ENCODE measurements around the gene IQSEC1. TPM values are rescaled to one million over a fixed set of nuclear protein-coding genes. Genes with fewer than 3 reads are reported as not detected.

IQSEC1 gene
- total RNA-seq, 1 experiment from 2014 or later, result 28.1 TPM

DNA sequence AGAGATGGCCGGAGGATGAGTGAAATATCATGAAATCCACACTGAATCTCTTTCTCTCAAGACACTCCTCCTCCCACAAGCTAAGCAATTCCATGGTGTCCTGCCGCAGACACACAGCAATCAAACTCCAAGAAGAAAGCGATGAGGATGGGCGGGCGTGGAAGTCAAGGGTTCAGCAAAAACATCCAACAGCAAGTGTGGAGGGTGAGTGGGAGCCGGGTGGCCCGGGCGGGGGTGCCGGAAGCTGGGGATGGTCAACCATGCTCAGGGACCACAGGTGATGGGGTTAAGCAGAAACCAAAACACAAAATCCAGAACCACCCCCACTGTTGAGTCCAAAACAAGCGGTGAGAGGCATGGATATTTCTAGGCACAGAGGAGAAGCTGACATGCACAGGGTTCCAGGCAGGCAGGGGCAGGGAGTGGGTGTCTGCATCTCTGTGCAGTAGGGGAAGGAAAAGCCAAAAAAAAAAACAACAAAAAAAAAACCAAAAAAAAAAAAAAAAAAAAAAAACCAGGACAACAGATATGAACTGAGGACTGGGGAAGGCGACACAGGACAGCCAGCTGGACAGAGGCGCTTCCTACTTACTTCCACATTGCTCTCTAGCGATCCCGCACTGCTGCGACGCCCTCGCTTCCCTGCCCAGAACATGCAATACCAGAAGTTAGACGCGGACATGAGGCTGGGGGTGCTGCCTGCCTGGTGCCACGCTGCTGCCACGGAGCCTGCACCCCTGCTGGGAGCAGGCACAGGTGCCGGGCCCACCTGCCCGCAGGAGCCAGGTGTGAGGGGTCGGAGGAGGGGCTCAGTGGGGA is 170.8 kb downstream of the IQSEC1 start (continued):
- TF ChIP-seq, protein P1, sequence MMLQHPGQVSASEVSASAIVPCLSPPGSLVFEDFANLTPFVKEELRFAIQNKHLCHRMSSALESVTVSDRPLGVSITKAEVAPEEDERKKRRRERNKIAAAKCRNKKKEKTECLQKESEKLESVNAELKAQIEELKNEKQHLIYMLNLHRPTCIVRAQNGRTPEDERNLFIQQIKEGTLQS (IDR thresholded peaks at IDR 0.05), result no peak
- TF ChIP-seq SIN3A (IDR thresholded peaks at IDR 0.05; ENCODE audit: low read depth), result no peak
- TF ChIP-seq YY1 (IDR thresholded peaks at IDR 0.05; ENCODE audit: extremely low read depth, insufficient replicate concordance, low read depth, low read length), result no peak
- no peak for TF ChIP-seq EZH2phosphoT487 (IDR thresholded peaks at IDR 0.05; ENCODE audit: borderline replicate concordance)
- TF ChIP-seq POLR2AphosphoS5 (IDR thresholded peaks at IDR 0.05; ENCODE audit: low read depth, low read length), result no peak
- TF ChIP-seq JUND (IDR thresholded peaks at IDR 0.05), result no peak

DNA sequence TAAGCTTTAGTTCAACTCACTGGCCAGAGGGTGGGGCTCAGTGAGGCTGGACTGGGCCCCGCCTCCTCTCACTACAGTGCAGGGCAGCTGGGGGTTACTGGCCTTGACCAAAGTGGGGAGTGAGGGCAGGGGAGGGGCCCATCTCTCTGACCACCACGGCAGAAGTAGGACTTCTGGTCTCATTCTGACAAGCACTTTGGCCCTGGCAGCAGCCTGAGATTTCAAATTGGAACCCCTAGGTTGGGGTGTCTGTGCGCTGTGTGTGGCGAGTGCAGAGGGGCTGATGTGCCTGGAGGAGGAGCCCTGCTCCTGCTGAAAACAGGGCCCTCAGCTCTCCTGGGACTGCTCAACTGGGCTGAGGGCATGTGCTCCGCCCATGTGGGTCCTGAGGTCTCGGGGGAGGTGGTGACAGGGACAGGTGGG is 171.6 kb downstream of the IQSEC1 start:
- Histone ChIP-seq H3K9me2 (ENCODE audit: insufficient read depth) (no peaks in the 10 kb centered on the region), H3K4me2 (ENCODE audit: low read length) (no peak overlapping the region), H3K4me3 (replicated peaks in 1 of 2; ENCODE audit: low read depth in 1 of 2, low read length in 2 of 2) (no peak overlapping the region), H3K9me3 (ENCODE audit: control insufficient read depth in 1 of 2, insufficient read depth in 1 of 2, low read depth in 1 of 2, low read length in 2 of 2) (no peaks in the 10 kb centered on the region), H4K20me1 (ENCODE audit: insufficient read depth) (no peaks in the 10 kb centered on the region), H3K27ac (ENCODE audit: low read depth, low read length) (no peak overlapping the region), H3K36me3 (ENCODE audit: control insufficient read depth in 1 of 2, insufficient read depth in 2 of 2, low read length in 2 of 2) (peaks cover 0 to 2% of the 10 kb centered on the region in 2 experiments; a peak in 1 of 4 replicates), H3K9ac (ENCODE audit: low read length) (no peak overlapping the region), H3K27me3 (ENCODE audit: insufficient read depth, low read length) (no peaks in the 10 kb centered on the region), H3K79me2 (ENCODE audit: insufficient read depth, low read length) (no peaks in the 10 kb centered on the region), H2AFZ (ENCODE audit: low read depth, low read length, poor library complexity, severe bottlenecking) (no peak overlapping the region), H3K4me1 (ENCODE audit: control insufficient read depth in 1 of 2, insufficient read depth in 2 of 2, low read length in 2 of 2) (no peaks in the 10 kb centered on the region)
- RAD21 ChIA-PET (ENCODE audit: low non-redundant PET in 1 of 2, low total read pairs in 2 of 2, uncharacterized antibody in 2 of 2, unreplicated experiment in 2 of 2), result no interaction called here
- CTCF ChIA-PET, result no interaction called here
- POLR2A ChIA-PET, result no interaction called here
- intact Hi-C loops (cut with micrococcal nuclease), result no loop called here
- TF ChIP-seq, protein P2, sequence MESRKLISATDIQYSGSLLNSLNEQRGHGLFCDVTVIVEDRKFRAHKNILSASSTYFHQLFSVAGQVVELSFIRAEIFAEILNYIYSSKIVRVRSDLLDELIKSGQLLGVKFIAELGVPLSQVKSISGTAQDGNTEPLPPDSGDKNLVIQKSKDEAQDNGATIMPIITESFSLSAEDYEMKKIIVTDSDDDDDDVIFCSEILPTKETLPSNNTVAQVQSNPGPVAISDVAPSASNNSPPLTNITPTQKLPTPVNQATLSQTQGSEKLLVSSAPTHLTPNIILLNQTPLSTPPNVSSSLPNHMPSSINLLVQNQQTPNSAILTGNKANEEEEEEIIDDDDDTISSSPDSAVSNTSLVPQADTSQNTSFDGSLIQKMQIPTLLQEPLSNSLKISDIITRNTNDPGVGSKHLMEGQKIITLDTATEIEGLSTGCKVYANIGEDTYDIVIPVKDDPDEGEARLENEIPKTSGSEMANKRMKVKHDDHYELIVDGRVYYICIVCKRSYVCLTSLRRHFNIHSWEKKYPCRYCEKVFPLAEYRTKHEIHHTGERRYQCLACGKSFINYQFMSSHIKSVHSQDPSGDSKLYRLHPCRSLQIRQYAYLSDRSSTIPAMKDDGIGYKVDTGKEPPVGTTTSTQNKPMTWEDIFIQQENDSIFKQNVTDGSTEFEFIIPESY (IDR thresholded peaks at IDR 0.05; ENCODE audit: extremely low read depth, insufficient replicate concordance, low read length), result no peak
- TF ChIP-seq, protein P3, sequence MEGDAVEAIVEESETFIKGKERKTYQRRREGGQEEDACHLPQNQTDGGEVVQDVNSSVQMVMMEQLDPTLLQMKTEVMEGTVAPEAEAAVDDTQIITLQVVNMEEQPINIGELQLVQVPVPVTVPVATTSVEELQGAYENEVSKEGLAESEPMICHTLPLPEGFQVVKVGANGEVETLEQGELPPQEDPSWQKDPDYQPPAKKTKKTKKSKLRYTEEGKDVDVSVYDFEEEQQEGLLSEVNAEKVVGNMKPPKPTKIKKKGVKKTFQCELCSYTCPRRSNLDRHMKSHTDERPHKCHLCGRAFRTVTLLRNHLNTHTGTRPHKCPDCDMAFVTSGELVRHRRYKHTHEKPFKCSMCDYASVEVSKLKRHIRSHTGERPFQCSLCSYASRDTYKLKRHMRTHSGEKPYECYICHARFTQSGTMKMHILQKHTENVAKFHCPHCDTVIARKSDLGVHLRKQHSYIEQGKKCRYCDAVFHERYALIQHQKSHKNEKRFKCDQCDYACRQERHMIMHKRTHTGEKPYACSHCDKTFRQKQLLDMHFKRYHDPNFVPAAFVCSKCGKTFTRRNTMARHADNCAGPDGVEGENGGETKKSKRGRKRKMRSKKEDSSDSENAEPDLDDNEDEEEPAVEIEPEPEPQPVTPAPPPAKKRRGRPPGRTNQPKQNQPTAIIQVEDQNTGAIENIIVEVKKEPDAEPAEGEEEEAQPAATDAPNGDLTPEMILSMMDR (IDR thresholded peaks at IDR 0.05 in 2 of 3, conservative IDR thresholded peaks at IDR 0.05 in 1 of 3; ENCODE audit: borderline replicate concordance in 1 of 3, insufficient read depth in 1 of 3, low read depth in 2 of 3, low read length in 2 of 3), result 0 out of 6 replicates have a peak, but pooled peaks of 2 of the 3 experiments have one; percentile 4 to 13
- peak; percentile 46 for TF ChIP-seq RAD21 (IDR thresholded peaks at IDR 0.05; ENCODE audit: low read depth)
- no TSS peak for BruUV-seq (replicated peaks)
- ATAC-seq (peak; percentile 44), DNase-seq (ENCODE audit: low read depth, low spot score) (no peak)
